Caco-2 (cell line): ENCODE results near the gene LRP3. TPM values are rescaled to one million over a fixed set of nuclear protein-coding genes. Genes with fewer than 3 reads are reported as not detected.

ENCODE experiments used
- BruUV-seq: library from RNA; stranded (reverse); fragments of 400-500 nt; replicated peaks from 2 replicates; lab custom pipeline; 2021; lab: Mats Ljungman, UMichigan
- CTCF ChIA-PET: fragments of 300-600 bp; sonication (Branson Sonifier 250); formaldehyde crosslinking; loops from one replicate; lab custom pipeline; 2022; ENCODE audit warnings: antibody characterized with exemption; lab: Charles Lee
- POLR2A ChIA-PET: fragments of 300-600 bp; sonication (Branson Sonifier 250); formaldehyde crosslinking; loops from one replicate; lab custom pipeline; 2022; ENCODE audit warnings: antibody characterized with exemption; lab: Charles Lee
- DNase-seq, 2 experiments: peaks; one replicate each; pipeline versions ENCODE4 v3.0.0 to v3.0.0-alpha.2; 2020 to 2022
- H3K27me3 ChIP-seq: replicated peaks from 2 replicates; pipeline ENCODE4 v1.6.0; 2011; ENCODE audit warnings: low read length; ENCODE audit not compliant: control insufficient read depth, insufficient read depth
- H3K36me3 ChIP-seq: 2 replicates; pipeline ENCODE4 v1.5.1; 2011; ENCODE audit warnings: low read length; ENCODE audit not compliant: control insufficient read depth, insufficient read depth
- H3K4me1 ChIP-seq: fragments of 250-450 bp; sonication (Bioruptor Pico); 2 replicates; pipeline ENCODE4 v1.5.1; 2020; ENCODE audit warnings: mild to moderate bottlenecking
- H3K4me3 ChIP-seq: 2 replicates; pipeline ENCODE4 v1.5.1; 2011; ENCODE audit warnings: low read depth, mild to moderate bottlenecking, control low read depth, low read length
- H3K9me3 ChIP-seq: fragments of 250-450 bp; sonication (Bioruptor Pico); 2 replicates; pipeline ENCODE4 v1.5.1; 2020; ENCODE audit warnings: mild to moderate bottlenecking, moderate library complexity
- H3K27ac Mint-ChIP-seq: one replicate; pipeline ENCODE4 v1.8.0; 2022; ENCODE audit warnings: mixed read lengths; ENCODE audit not compliant: unreplicated experiment
- H3K27me3 Mint-ChIP-seq: one replicate; pipeline ENCODE4 v1.8.0; 2022; ENCODE audit warnings: mixed read lengths; ENCODE audit not compliant: insufficient read depth, unreplicated experiment
- H3K36me3 Mint-ChIP-seq: one replicate; pipeline ENCODE4 v1.8.0; 2022; ENCODE audit warnings: mild to moderate bottlenecking, mixed read lengths; ENCODE audit not compliant: insufficient read depth, unreplicated experiment
- H3K4me1 Mint-ChIP-seq: one replicate; pipeline ENCODE4 v1.8.0; 2022; ENCODE audit warnings: low read depth, mixed read lengths; ENCODE audit not compliant: unreplicated experiment
- H3K4me3 Mint-ChIP-seq: one replicate; pipeline ENCODE4 v1.8.0; 2022; ENCODE audit warnings: mild to moderate bottlenecking, moderate library complexity, mixed read lengths; ENCODE audit not compliant: unreplicated experiment
- H3K9me3 Mint-ChIP-seq: one replicate; pipeline ENCODE4 v1.8.0; 2022; ENCODE audit warnings: mixed read lengths; ENCODE audit not compliant: unreplicated experiment
- intact Hi-C: fragments of 100-400 bp; cut with micrococcal nuclease; formaldehyde crosslinking; loops from one replicate; pipeline ENCODE4 v1.10.0; 2022; ENCODE audit not compliant: unreplicated experiment
- total RNA-seq: library from RNA; stranded (reverse); gene quantifications from 2 replicates; pipeline ENCODE4 v1.2.3, GENCODE V29; 2022
- TF ChIP-seq, protein P1 (sequence below), 2 experiments: fragments of 200-600 bp in 1 of 2; IDR thresholded peaks; 1 replicate in 1 of 2; 2 replicates in 1 of 2; pipeline versions ENCODE4 v1.5.1 to v1.8.0; 2011 to 2022; ENCODE audit warnings: antibody characterized with exemption in 1 of 2, control low read depth in 1 of 2, inconsistent platforms in 1 of 2, low read depth in 1 of 2, low read length in 1 of 2, mild to moderate bottlenecking in 1 of 2, moderate library complexity in 1 of 2; ENCODE audit not compliant: insufficient read depth in 1 of 2, severe bottlenecking in 1 of 2, unreplicated experiment in 1 of 2

LRP3 gene
- total RNA-seq, 1 experiment from 2014 or later, result 22.8 TPM

DNA sequence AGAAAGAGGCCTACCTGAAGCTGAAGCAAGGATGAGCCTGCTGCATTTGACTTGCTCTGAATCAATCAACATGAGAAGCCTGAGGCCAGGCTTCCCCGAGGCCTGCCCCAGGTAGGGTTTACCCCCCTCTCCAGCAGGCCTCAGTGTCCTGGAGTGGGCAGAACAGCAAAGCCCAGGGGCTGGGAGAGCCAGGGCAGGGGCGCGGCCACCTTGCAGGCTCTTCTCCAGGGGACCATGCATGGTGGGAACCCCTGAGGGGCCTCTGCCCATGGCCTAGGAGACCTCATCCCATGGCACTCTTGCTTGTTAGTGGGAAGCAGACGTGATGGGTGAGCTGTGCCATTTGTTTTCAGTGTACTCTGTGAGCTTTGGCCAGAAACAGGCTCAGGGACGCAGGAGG lies 19.9 kb upstream of the LRP3 start:
- Histone ChIP-seq H3K36me3 (no peaks in the 10 kb centered on the region; the same call in 1 of the 2 replicates), H3K4me1 (0 out of 2 replicates have a peak, but pooled peaks cover 5% of the 10 kb centered on the region), H3K4me3 (no peak overlapping the region), H3K9me3 (no peaks in the 10 kb centered on the region), H3K27me3 (no peaks in the 10 kb centered on the region)
- BruUV-seq, result no TSS peak
- Mint-ChIP-seq H3K4me3 (no peak overlapping the region), H3K27ac (no peak overlapping the region), H3K4me1 (peaks cover 13% of the 10 kb centered on the region), H3K36me3 (peaks cover 22% of the 10 kb centered on the region), H3K9me3 (peaks cover 3% of the 10 kb centered on the region), H3K27me3 (peaks cover 5% of the 10 kb centered on the region)
- TF ChIP-seq, protein P1, sequence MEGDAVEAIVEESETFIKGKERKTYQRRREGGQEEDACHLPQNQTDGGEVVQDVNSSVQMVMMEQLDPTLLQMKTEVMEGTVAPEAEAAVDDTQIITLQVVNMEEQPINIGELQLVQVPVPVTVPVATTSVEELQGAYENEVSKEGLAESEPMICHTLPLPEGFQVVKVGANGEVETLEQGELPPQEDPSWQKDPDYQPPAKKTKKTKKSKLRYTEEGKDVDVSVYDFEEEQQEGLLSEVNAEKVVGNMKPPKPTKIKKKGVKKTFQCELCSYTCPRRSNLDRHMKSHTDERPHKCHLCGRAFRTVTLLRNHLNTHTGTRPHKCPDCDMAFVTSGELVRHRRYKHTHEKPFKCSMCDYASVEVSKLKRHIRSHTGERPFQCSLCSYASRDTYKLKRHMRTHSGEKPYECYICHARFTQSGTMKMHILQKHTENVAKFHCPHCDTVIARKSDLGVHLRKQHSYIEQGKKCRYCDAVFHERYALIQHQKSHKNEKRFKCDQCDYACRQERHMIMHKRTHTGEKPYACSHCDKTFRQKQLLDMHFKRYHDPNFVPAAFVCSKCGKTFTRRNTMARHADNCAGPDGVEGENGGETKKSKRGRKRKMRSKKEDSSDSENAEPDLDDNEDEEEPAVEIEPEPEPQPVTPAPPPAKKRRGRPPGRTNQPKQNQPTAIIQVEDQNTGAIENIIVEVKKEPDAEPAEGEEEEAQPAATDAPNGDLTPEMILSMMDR (IDR thresholded peaks at IDR 0.05; ENCODE audit: insufficient read depth in 1 of 2, low read depth in 1 of 2, low read length in 1 of 2, severe bottlenecking in 1 of 2, unreplicated experiment in 1 of 2), result no peak
- CTCF ChIA-PET, result no interaction called here
- intact Hi-C loops, result no loop called here
- POLR2A ChIA-PET, result interaction anchor here (0.9 kb wide), 1 partner anchor 200 kb away, joined by 3 read pairs; the partner anchor contains the start of gene CEBPG
- no peak for DNase-seq

DNA sequence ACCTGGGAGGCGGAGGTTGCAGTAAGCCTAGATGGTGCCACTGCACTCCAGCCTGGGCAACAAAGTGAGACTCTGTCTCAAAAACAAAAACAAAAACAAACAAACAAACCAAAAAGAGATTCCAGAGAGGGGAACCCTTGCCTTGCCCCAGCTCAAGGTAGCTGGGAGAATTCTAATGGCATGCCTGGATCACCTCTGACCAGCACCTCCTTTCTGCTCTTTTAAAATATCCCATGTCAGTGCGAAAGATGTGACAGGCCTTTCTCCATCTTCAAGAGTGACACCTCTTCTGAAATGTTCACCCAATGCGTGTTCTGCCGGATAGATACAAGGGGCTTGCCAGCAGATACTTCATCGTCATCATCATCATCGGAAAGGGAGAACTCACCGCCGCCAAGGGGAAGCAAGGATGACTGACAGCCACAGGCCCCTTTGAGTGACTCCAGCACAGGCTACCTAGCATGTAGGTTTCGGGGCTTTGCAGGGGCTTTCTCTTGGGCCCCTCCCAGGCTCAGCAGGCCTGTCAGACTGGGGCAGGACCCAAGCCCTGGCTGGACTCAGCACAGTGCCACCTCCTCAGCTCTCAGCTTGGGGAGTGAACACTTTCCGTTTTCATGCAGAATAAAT lies 18.9 kb upstream of the LRP3 start:
- DNase-seq, result no peak
- POLR2A ChIA-PET, result interaction anchor here (0.9 kb wide), 1 partner anchor 199 kb away, joined by 3 read pairs; the partner anchor contains the start of gene CEBPG

More for the DNA sequence above, 18.9 kb upstream of the LRP3 start:
- H3K9me3 Mint-ChIP-seq, result no peaks in the 10 kb centered on the region
- no TSS peak for BruUV-seq
- no peak overlapping the region for H3K27ac Mint-ChIP-seq
- no peaks in the 10 kb centered on the region for H3K27me3 ChIP-seq
- CTCF ChIA-PET, result interaction anchor here (0.6 kb wide), 1 partner anchor 48 kb away, joined by 3 read pairs; no protein-coding TSS in a partner anchor
- H3K9me3 ChIP-seq, result no peaks in the 10 kb centered on the region
- TF ChIP-seq, protein P1 (IDR thresholded peaks at IDR 0.05; ENCODE audit: insufficient read depth in 1 of 2, low read depth in 1 of 2, low read length in 1 of 2, severe bottlenecking in 1 of 2, unreplicated experiment in 1 of 2), result no peak
- H3K4me3 ChIP-seq, result no peak overlapping the region
- H3K4me1 Mint-ChIP-seq, result peaks cover 13% of the 10 kb centered on the region
- H3K36me3 ChIP-seq, result no peaks in the 10 kb centered on the region; the same call in 1 of the 2 replicates
- peaks cover 22% of the 10 kb centered on the region for H3K36me3 Mint-ChIP-seq
- 0 out of 2 replicates have a peak, but pooled peaks cover 5% of the 10 kb centered on the region for H3K4me1 ChIP-seq
- H3K4me3 Mint-ChIP-seq, result peak overlapping the region; percentile 94
- H3K27me3 Mint-ChIP-seq, result peaks cover 5% of the 10 kb centered on the region
- intact Hi-C loops, result loop anchor here (5.0 kb wide), 1 partner anchor 127 kb away; the partner anchor contains the start of gene CEBPA
